Measurements from ENCODE around the gene P3R3URF.
A peak's percentile ranks its signal among the peaks of the same experiment; 100 is the strongest.

P3R3URF gene

GRCh38 chr1:46166521-46167462 is 9.5 kb downstream of the P3R3URF start:
- peak in 1 of 2 donors; percentile 28 for DNase-seq (ENCODE audit: low read depth in 2 of 2)
- peak overlapping the region; percentile 42 to 43 for H3K4me3 ChIP-seq (replicated peaks in 1 of 2; ENCODE audit: low read depth in 2 of 2, low read length in 2 of 2)
- no peak for TF ChIP-seq CTCF (IDR thresholded peaks at IDR 0.05; ENCODE audit: low read depth, low read length)

- no peak for TF ChIP-seq CTCF (IDR thresholded peaks at IDR 0.05; ENCODE audit: low read depth, low read length)
- DNase-seq (ENCODE audit: low read depth in 2 of 2): no peak
- H3K4me3 ChIP-seq (replicated peaks in 1 of 2; ENCODE audit: low read depth in 2 of 2, low read length in 2 of 2): no peak overlapping the region
Measured at GRCh38 chr1:46160212-46160611, 16.1 kb downstream of the P3R3URF start.

- TF ChIP-seq CTCF (IDR thresholded peaks at IDR 0.05; ENCODE audit: low read depth, low read length): no peak
- no peak overlapping the region for H3K4me3 ChIP-seq (replicated peaks in 1 of 2; ENCODE audit: low read depth in 2 of 2, low read length in 2 of 2)
- DNase-seq (ENCODE audit: low read depth in 2 of 2): no peak
Measured at GRCh38 chr1:46159516-46159915, 16.8 kb downstream of the P3R3URF start.

- TF ChIP-seq CTCF (IDR thresholded peaks at IDR 0.05; ENCODE audit: low read depth, low read length): no peak
Measured at GRCh38 chr1:46158312-46159281, 17.7 kb downstream of the P3R3URF start.

GRCh38 chr1:46157916-46158311 is 18.4 kb downstream of the P3R3URF start:
- TF ChIP-seq CTCF (IDR thresholded peaks at IDR 0.05; ENCODE audit: low read depth, low read length): no peak
- no peak overlapping the region for H3K4me3 ChIP-seq (replicated peaks in 1 of 2; ENCODE audit: low read depth in 2 of 2, low read length in 2 of 2)
- DNase-seq (ENCODE audit: low read depth in 2 of 2): no peak

More at GRCh38 chr1:46158312-46159281, 17.7 kb downstream of the P3R3URF start:
- DNase-seq (ENCODE audit: low read depth in 2 of 2): no peak
- no peak overlapping the region for H3K4me3 ChIP-seq (replicated peaks in 1 of 2; ENCODE audit: low read depth in 2 of 2, low read length in 2 of 2)

- no peak for DNase-seq (ENCODE audit: low read depth in 2 of 2)
- H3K4me3 ChIP-seq (replicated peaks in 1 of 2; ENCODE audit: low read depth in 2 of 2, low read length in 2 of 2): no peak overlapping the region
- TF ChIP-seq CTCF (IDR thresholded peaks at IDR 0.05; ENCODE audit: low read depth, low read length): no peak
Measured at GRCh38 chr1:46153732-46154131, 22.6 kb downstream of the P3R3URF start.
